ENCODE measurements around the gene PLAAT4. TPM values are rescaled to one million over a fixed set of nuclear protein-coding genes. Genes with fewer than 3 reads are reported as not detected.
A peak's percentile ranks its signal among the peaks of the same experiment; 100 is the strongest.

PLAAT4 gene
- total and polyA plus RNA-seq, 4 experiments from 2014 or later, result 152 to 416 (median 277) TPM

DNA sequence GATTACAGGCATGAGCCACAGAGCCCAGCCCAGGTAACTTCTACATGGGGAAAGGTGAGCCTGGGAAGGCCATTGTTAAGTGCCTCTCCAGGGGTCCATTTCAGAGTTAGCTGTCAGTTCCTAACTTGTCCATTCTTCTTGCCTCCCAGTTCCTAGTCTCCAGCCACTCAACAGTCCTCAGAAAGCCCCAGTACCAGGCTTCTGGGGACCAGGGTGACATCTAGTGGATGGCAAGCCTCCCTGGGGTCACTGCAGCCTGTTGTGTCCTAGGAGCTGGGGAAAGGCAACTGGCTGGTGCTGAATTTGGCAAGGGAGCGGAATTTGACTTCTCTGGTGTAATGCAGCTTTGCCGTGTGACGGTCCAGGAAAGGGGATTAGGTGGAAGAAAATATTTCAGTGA lies 28.6 kb upstream of the PLAAT4 start:
- intact Hi-C loops (cut with micrococcal nuclease), result no loop called here
- H3K27ac ChIP-seq (ENCODE audit: low read depth, low read length), result no peak overlapping the region
- no peaks in the 10 kb centered on the region for H3K36me3 Mint-ChIP-seq
- no peak overlapping the region for H3K27ac Mint-ChIP-seq
- DNase-seq, result no peak
- H3K4me1 ChIP-seq (ENCODE audit: insufficient read depth, low read length), result peaks cover 13% of the 10 kb centered on the region
- H3K4me1 Mint-ChIP-seq, result peaks cover 2 to 8% (median 3%) of the 10 kb centered on the region in 4 donors
- no peak overlapping the region for H3K4me3 ChIP-seq (ENCODE audit: low read length in 2 of 2)
- CTCF ChIA-PET (ENCODE audit: partially characterized antibody), result interaction anchor here (0.9 to 5.1 kb wide), 7 partner anchors 11 to 151 kb away, joined by 3 to 24 read pairs (median 5); partner anchors contain the start of gene PLAAT4
- H3K4me3 Mint-ChIP-seq, result no peak overlapping the region
- H3K9me3 Mint-ChIP-seq, result peaks cover 0 to 2% (median 0%) of the 10 kb centered on the region in 8 donors
- no peaks in the 10 kb centered on the region for H3K27me3 Mint-ChIP-seq
- H3K27me3 ChIP-seq (ENCODE audit: insufficient read depth, low read length), result no peaks in the 10 kb centered on the region
- H3K36me3 ChIP-seq (ENCODE audit: insufficient read depth, low read length), result no peaks in the 10 kb centered on the region
- POLR2A ChIA-PET (ENCODE audit: partially characterized antibody), result interaction anchor here (1.5 to 2.6 kb wide), 2 partner anchors 11 to 29 kb away, joined by 3 to 7 read pairs; partner anchors contain the start of gene PLAAT4
- H3K9me3 ChIP-seq (ENCODE audit: control insufficient read depth in 1 of 2, low read length in 2 of 2), result no peaks in the 10 kb centered on the region

DNA sequence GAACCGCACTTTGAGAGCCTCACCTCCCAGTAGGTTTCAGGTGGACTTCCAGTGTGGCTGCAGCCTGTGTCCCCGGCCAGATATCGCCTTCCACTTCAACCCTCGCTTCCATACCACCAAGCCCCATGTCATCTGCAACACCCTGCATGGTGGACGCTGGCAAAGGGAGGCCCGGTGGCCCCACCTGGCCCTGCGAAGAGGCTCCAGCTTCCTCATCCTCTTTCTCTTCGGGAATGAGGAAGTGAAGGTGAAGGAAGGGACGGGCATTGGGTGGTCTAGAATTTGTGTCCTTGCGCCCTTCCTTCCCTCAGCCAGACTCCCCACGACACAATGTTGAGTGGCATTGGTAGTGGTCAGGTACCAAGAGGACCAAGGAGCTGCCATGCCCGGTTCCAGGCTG lies 27.9 kb upstream of the PLAAT4 start:
- peaks cover 0 to 2% (median 0%) of the 10 kb centered on the region in 8 donors for H3K9me3 Mint-ChIP-seq
- H3K4me3 Mint-ChIP-seq, result no peak overlapping the region
- Histone ChIP-seq H3K27me3 (ENCODE audit: insufficient read depth, low read length) (no peaks in the 10 kb centered on the region), H3K36me3 (ENCODE audit: insufficient read depth, low read length) (no peaks in the 10 kb centered on the region), H3K27ac (ENCODE audit: low read depth, low read length) (no peak overlapping the region), H3K4me1 (ENCODE audit: insufficient read depth, low read length) (peaks cover 13% of the 10 kb centered on the region), H3K9me3 (ENCODE audit: control insufficient read depth in 1 of 2, low read length in 2 of 2) (no peaks in the 10 kb centered on the region), H3K4me3 (ENCODE audit: low read length in 2 of 2) (no peak overlapping the region)
- intact Hi-C loops (cut with micrococcal nuclease), result no loop called here
- H3K36me3 Mint-ChIP-seq, result no peaks in the 10 kb centered on the region
- peaks cover 0 to 8% (median 1%) of the 10 kb centered on the region in 4 donors for H3K4me1 Mint-ChIP-seq
- no peaks in the 10 kb centered on the region for H3K27me3 Mint-ChIP-seq
- H3K27ac Mint-ChIP-seq, result no peak overlapping the region
- CTCF ChIA-PET (ENCODE audit: partially characterized antibody), result interaction anchor here (1.5 to 5.1 kb wide), 5 partner anchors 10 to 150 kb away, joined by 3 to 24 read pairs (median 5); partner anchors contain the start of gene PLAAT4
- DNase-seq, result no peak
- POLR2A ChIA-PET (ENCODE audit: partially characterized antibody), result interaction anchor here (1.3 to 2.6 kb wide), 2 partner anchors 19 to 28 kb away, joined by 3 to 7 read pairs; partner anchors contain the start of gene PLAAT4

DNA sequence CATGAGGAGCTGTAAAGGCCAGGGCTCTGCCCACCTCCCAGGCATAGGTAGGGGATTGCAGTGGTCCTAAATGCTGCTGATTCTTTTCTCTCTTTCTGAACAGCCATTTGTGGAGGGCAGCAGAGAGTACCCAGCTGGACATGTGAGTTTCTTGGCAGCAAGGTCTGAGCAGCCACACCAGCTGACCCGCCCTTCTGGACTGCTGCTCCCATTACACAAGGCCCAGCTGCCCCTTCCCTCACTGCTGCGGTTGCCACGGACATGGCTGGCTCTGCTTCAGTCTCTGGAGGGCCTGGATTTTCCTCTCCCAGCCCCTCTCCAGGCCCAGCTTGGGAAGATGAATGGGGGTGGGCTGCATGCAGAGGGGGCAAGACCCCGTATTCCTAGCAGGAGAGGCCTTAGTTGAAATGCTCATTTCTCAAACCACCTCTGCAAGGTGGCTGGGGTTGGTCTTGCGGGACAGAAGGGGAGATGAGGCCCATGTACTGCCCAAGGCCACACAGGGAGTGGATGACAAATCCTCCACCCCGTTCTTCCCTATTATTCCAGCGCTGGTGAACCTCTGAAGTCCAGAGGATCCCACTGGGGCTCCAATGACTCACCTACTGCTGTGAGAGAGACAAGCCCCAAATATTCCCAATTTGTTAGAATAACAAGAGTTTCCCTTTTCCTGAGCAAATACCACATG lies 26.1 kb upstream of the PLAAT4 start:
- no peaks in the 10 kb centered on the region for H3K27me3 ChIP-seq (ENCODE audit: insufficient read depth, low read length)
- no peak overlapping the region for H3K4me3 ChIP-seq (ENCODE audit: low read length in 2 of 2)
- peaks cover 0 to 8% (median 1%) of the 10 kb centered on the region in 4 donors for H3K4me1 Mint-ChIP-seq
- ChIA-PET CTCF (ENCODE audit: partially characterized antibody) (interaction anchor here (1.1 to 5.1 kb wide), 2 partner anchors 27 to 31 kb away, joined by 3 to 24 read pairs; no protein-coding TSS in a partner anchor), POLR2A (ENCODE audit: partially characterized antibody) (no interaction called here)
- H3K9me3 ChIP-seq (ENCODE audit: control insufficient read depth in 1 of 2, low read length in 2 of 2), result no peaks in the 10 kb centered on the region
- peaks cover 13% of the 10 kb centered on the region for H3K4me1 ChIP-seq (ENCODE audit: insufficient read depth, low read length)
- no peak overlapping the region for H3K4me3 Mint-ChIP-seq
- no peaks in the 10 kb centered on the region for H3K9me3 Mint-ChIP-seq
- H3K36me3 Mint-ChIP-seq, result no peaks in the 10 kb centered on the region
- H3K27ac ChIP-seq (ENCODE audit: low read depth, low read length), result no peak overlapping the region
- H3K27me3 Mint-ChIP-seq, result no peaks in the 10 kb centered on the region
- intact Hi-C loops (cut with micrococcal nuclease), result no loop called here
- H3K36me3 ChIP-seq (ENCODE audit: insufficient read depth, low read length), result no peaks in the 10 kb centered on the region
- DNase-seq, result no peak
- no peak overlapping the region for H3K27ac Mint-ChIP-seq

DNA sequence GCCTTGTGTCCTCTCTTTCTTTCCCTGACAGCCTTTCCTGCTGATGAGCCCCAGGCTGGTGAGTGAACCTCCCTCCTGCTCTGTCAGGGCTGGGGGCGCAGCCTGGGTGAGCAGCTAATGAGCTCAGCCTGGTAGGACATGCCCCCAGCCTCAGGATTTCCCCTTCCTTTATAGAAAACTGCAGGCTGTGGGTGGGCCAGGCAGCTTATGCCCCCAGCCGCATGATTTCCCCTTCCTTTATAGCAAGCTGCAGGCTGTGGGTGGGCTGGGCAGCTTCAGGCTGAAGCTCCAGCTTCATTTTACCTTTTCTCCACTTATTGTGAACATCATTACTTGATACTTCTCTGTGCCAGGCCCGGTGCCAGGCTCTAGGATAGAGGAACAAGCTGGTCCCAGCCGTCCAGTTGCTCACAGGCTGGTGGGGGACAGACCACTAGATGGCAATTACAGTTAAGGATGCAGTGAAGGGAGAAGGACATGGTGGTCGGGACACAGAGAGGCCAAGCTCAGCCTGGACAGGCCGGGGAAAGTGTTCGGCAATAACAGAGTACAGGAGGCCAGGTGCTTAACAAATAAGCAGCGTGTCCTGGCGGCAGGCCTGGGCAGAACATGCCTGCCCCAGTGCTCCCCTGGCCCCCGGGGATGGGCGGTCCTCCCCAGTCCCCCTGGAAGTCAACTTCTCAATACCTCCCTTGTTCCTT lies 25.4 kb upstream of the PLAAT4 start:
- no peaks in the 10 kb centered on the region for H3K36me3 ChIP-seq (ENCODE audit: insufficient read depth, low read length)
- Mint-ChIP-seq H3K27ac (peak overlapping the region in 1 of 7 donors; percentile 18), H3K4me3 (no peak overlapping the region), H3K27me3 (no peaks in the 10 kb centered on the region), H3K4me1 (peaks cover 0 to 4% (median 1%) of the 10 kb centered on the region in 4 donors), H3K9me3 (no peaks in the 10 kb centered on the region), H3K36me3 (no peaks in the 10 kb centered on the region)
- no peak overlapping the region for H3K27ac ChIP-seq (ENCODE audit: low read depth, low read length)
- CTCF ChIA-PET (ENCODE audit: partially characterized antibody), result interaction anchor here (0.6 kb wide), 1 partner anchor 122 kb away, joined by 3 read pairs; no protein-coding TSS in a partner anchor
- H3K9me3 ChIP-seq (ENCODE audit: control insufficient read depth in 1 of 2, low read length in 2 of 2), result no peaks in the 10 kb centered on the region
- no peaks in the 10 kb centered on the region for H3K27me3 ChIP-seq (ENCODE audit: insufficient read depth, low read length)
- DNase-seq, result no peak
- intact Hi-C loops (cut with micrococcal nuclease), result no loop called here
- no peak overlapping the region for H3K4me3 ChIP-seq (ENCODE audit: low read length in 2 of 2)
- peaks cover 8% of the 10 kb centered on the region for H3K4me1 ChIP-seq (ENCODE audit: insufficient read depth, low read length)
- POLR2A ChIA-PET (ENCODE audit: partially characterized antibody), result no interaction called here

GRCh38 chr11:63512816-63513215 lies 23.8 kb upstream of the PLAAT4 start:
- Mint-ChIP-seq H3K27me3 (no peaks in the 10 kb centered on the region), H3K36me3 (no peaks in the 10 kb centered on the region), H3K9me3 (no peaks in the 10 kb centered on the region), H3K27ac (no peak overlapping the region), H3K4me1 (peaks cover 2 to 12% (median 5%) of the 10 kb centered on the region in 4 donors), H3K4me3 (no peak overlapping the region)
- Histone ChIP-seq H3K27ac (ENCODE audit: low read depth, low read length) (no peak overlapping the region), H3K27me3 (ENCODE audit: insufficient read depth, low read length) (no peaks in the 10 kb centered on the region), H3K9me3 (ENCODE audit: control insufficient read depth in 1 of 2, low read length in 2 of 2) (no peaks in the 10 kb centered on the region), H3K4me3 (ENCODE audit: low read length in 2 of 2) (no peak overlapping the region), H3K4me1 (ENCODE audit: insufficient read depth, low read length) (peaks cover 3% of the 10 kb centered on the region), H3K36me3 (ENCODE audit: insufficient read depth, low read length) (no peaks in the 10 kb centered on the region)
- no peak for DNase-seq
- ChIA-PET POLR2A (ENCODE audit: partially characterized antibody) (no interaction called here), CTCF (ENCODE audit: partially characterized antibody) (no interaction called here)
- intact Hi-C loops (cut with micrococcal nuclease), result no loop called here

GRCh38 chr11:63516109-63516508 lies 20.5 kb upstream of the PLAAT4 start:
- Mint-ChIP-seq H3K36me3 (no peaks in the 10 kb centered on the region), H3K4me1 (peaks cover 18 to 35% (median 25%) of the 10 kb centered on the region in 4 donors), H3K27me3 (no peaks in the 10 kb centered on the region), H3K9me3 (no peaks in the 10 kb centered on the region), H3K4me3 (no peak overlapping the region), H3K27ac (no peak overlapping the region)
- no peak overlapping the region for H3K4me3 ChIP-seq (ENCODE audit: low read length in 2 of 2)
- no peak overlapping the region for H3K27ac ChIP-seq (ENCODE audit: low read depth, low read length)
- ChIA-PET CTCF (ENCODE audit: partially characterized antibody) (interaction anchor here (1.3 to 1.4 kb wide), 3 partner anchors 21 to 37 kb away, joined by 3 to 5 read pairs (median 3); partner anchors contain the start of gene PLAAT4), POLR2A (ENCODE audit: partially characterized antibody) (interaction anchor here (0.7 to 8.7 kb wide), 2 partner anchors 19 to 35 kb away, joined by 3 to 101 read pairs; partner anchors contain the start of gene PLAAT4)
- H3K36me3 ChIP-seq (ENCODE audit: insufficient read depth, low read length), result no peaks in the 10 kb centered on the region
- no peak for DNase-seq
- peaks cover 18% of the 10 kb centered on the region for H3K4me1 ChIP-seq (ENCODE audit: insufficient read depth, low read length)
- intact Hi-C loops (cut with micrococcal nuclease), result no loop called here
- no peaks in the 10 kb centered on the region for H3K9me3 ChIP-seq (ENCODE audit: control insufficient read depth in 1 of 2, low read length in 2 of 2)
- no peaks in the 10 kb centered on the region for H3K27me3 ChIP-seq (ENCODE audit: insufficient read depth, low read length)

DNA sequence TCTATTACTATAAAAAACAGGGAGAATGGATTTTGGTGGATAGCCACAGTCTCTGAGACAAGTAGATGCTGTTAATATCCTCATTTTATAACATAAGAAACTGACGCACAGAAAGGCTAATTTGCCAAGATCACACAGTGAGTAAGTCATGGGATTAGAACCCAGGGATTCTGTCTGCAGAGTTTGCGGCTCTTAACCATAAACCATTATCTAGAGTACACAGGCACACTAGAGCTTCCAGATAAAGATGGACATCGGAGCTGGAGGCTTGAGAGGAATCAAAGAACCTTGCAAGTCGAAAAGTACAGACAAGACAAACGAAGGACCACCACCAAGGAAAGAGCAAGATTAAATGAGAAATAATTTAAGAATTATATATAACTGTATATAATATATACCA lies 19.5 kb upstream of the PLAAT4 start:
- Histone ChIP-seq H3K9me3 (ENCODE audit: control insufficient read depth in 1 of 2, low read length in 2 of 2) (no peaks in the 10 kb centered on the region), H3K4me1 (ENCODE audit: insufficient read depth, low read length) (peaks cover 18% of the 10 kb centered on the region), H3K36me3 (ENCODE audit: insufficient read depth, low read length) (no peaks in the 10 kb centered on the region), H3K27ac (ENCODE audit: low read depth, low read length) (no peak overlapping the region), H3K27me3 (ENCODE audit: insufficient read depth, low read length) (no peaks in the 10 kb centered on the region), H3K4me3 (ENCODE audit: low read length in 2 of 2) (no peak overlapping the region)
- peak overlapping the region in 2 of 8 donors; percentile 35 to 47 for H3K4me3 Mint-ChIP-seq
- ChIA-PET POLR2A (ENCODE audit: partially characterized antibody) (interaction anchor here (1.0 to 8.7 kb wide), 2 partner anchors 18 to 28 kb away, joined by 3 to 101 read pairs; partner anchors contain the start of gene PLAAT4), CTCF (ENCODE audit: partially characterized antibody) (interaction anchor here (1.2 to 1.4 kb wide), 3 partner anchors 13 to 38 kb away, joined by 3 to 5 read pairs (median 3); partner anchors contain the start of gene PLAAT4)
- no peaks in the 10 kb centered on the region for H3K9me3 Mint-ChIP-seq
- no peaks in the 10 kb centered on the region for H3K27me3 Mint-ChIP-seq
- intact Hi-C loops (cut with micrococcal nuclease), result no loop called here
- no peak for DNase-seq
- H3K4me1 Mint-ChIP-seq, result peaks cover 18 to 35% (median 26%) of the 10 kb centered on the region in 4 donors
- H3K27ac Mint-ChIP-seq, result peak overlapping the region in 4 of 7 donors; percentile 6 to 81 (median 15)
- H3K36me3 Mint-ChIP-seq, result no peaks in the 10 kb centered on the region
